Glomerular visceral epithelial cell (primary cell): Measurements from ENCODE around the gene RAP2C.

Source experiments
- DNase-seq: peaks from one replicate; pipeline ENCODE4 v3.0.0-alpha.2; 2016; ENCODE audit errors: extremely low spot score

RAP2C gene

DNA sequence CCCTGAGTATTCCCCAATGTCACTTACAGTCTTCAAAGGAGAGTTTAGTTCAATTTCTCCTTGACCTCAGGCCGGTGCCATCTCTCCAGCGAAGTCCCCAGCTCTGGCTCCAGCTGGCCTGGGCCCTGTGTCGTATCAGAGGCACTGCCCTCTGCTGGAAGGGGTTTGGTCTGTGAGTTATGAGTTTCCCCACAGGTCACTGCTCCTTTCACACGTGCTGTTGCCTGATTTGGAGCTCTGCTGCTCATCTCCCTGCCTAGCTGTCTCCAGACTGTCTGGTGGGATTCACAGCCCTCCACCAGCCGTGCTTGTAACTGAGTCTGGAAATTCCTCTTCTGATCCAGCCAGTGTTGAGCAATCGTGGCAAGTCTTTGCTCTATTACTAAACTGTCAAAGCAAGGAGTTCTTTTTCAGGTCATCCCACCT is at the start of gene RAP2C:
Gene RAP2C (minus strand): TSS at position 105 of the 426 bp plus-strand sequence. CDS start 2,179 bp downstream, outside the sequence.
- DNase-seq: peak; percentile 64

- DNase-seq: no peak
Observed at GRCh38 chrX:132267392-132267791, 48.1 kb upstream of the RAP2C start.

DNA sequence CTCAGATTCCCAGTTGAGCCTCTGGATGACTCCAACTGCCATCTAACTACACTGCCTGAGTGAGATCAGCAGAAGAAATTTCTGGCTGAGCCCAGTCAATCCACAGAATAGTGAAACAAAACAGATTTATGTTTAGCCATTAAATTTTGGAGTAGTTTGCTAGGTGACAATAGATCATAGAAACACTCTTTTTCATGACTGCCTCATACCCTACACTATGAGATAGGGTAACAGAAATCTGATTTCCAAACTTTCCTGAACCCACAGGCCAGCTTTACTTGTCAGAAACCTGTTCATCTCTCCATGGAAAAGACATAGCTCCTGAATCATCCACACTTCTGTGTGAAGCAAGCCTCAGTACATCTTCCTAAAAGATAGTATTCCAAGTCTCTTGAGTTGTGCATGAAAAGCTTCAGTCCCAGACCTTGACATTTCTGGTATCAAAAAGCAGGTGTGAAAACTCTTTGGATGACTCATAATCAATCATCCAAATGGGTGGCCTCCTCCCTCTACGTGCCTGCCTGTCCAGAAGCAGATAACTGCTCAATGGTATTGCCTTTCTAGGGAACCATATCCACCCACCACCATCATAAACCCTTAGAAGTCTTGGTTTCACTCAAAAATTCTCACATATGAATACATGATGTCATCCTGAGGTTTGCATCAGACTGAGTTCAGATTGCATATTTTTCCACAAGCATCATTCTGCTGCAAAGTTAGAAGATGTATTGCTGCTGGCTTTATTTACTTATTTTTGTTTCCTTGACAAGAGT is 47.5 kb upstream of the RAP2C start:
- DNase-seq: no peak

DNA sequence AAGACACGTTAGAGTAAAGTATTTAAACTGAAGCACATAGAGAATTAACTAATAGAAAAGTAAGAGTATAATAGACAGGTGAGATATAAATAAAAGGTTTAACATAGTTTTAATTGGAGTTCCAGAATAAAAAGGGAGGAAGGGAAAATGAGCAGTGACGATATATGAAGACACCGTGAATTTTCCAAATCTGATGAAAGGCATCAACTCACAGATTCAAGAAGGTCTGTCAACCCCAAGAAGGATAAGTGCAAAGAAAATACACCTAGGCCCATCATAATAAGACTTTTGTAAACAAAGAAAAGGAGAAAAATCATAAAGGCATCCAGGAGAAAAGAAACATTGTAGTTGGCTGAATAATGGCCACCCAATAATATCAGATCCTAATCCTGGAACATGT is 43.9 kb upstream of the RAP2C start:
- DNase-seq: no peak

DNA sequence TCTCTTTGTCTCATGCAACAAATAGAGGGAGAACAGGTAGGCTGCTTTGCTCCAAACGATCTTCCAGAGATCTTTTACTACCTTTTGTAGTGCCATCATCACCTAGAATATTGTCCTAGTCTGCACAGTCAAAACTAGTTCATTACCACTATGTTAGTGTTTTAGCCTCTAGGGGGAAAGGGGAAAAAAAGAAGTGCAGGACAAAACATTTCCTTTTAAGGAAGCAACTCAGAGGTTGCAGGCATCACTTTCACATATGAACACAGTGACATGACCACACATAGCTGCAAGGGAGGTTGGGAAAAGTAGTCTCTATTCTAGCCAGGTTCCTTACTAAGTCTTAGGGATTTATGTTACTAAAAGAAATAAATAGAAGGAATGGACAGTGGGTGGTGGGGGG is 39.3 kb upstream of the RAP2C start:
- DNase-seq: no peak

- no peak for DNase-seq
Observed at GRCh38 chrX:132257116-132257515, 37.9 kb upstream of the RAP2C start.

DNA sequence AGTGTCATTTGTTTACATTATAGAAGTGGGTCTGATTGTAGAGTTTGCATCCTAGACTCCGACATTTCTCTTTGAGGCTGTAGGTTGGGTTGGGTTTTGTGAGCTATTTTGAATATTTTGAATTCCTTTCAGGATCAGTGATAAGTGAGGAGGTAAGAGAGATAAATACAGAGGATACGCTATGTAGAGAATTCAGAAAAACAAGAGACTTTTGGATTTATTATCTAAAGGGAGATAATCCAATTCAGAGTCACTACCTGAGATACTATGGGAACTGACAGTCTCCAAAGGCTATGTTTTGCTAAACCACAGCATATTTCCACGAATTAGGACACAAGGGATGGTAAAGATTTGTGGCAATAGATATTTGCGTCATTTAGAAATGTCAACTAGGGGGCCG is 16.9 kb upstream of the RAP2C start:
- no peak for DNase-seq

GRCh38 chrX:132235488-132235887 is 16.2 kb upstream of the RAP2C start:
- DNase-seq: no peak

GRCh38 chrX:132231587-132231986 is 12.3 kb upstream of the RAP2C start:
- DNase-seq: no peak

DNA sequence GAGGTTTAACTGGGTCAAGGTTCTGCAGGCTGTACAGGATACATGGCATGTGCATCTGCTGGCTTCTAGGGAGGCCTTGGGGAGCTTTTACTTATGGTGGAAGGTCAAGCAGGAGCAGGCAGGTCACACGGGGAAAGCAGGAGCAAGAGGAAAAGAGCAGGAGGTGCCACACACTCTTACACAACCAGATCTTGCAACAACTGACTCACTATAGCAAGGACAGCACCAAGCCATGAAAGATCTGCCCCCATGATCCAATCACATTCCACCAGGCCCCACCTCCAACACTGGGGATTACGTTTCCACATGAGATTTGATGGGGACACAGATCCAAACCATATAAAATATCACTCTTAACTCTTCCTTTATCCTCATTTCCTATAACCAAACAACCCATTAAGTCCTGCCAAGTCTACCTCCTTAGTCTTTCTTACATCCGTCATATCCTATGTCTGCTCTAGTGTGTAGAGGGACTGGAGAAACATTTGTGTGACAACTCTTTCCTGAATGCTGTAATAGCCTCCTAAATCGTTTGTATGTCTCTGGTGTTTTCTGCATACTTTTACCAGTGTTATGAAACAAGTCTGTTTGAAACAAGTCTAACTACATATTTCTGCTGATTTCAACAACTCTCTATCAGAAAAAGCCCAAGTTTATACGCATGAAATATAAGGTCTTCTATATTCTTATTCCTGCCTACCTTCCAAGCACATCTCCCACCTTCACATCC is 8.3 kb upstream of the RAP2C start:
- DNase-seq: no peak

- no peak for DNase-seq
Observed at GRCh38 chrX:132226169-132226568, 6.9 kb upstream of the RAP2C start.

DNA sequence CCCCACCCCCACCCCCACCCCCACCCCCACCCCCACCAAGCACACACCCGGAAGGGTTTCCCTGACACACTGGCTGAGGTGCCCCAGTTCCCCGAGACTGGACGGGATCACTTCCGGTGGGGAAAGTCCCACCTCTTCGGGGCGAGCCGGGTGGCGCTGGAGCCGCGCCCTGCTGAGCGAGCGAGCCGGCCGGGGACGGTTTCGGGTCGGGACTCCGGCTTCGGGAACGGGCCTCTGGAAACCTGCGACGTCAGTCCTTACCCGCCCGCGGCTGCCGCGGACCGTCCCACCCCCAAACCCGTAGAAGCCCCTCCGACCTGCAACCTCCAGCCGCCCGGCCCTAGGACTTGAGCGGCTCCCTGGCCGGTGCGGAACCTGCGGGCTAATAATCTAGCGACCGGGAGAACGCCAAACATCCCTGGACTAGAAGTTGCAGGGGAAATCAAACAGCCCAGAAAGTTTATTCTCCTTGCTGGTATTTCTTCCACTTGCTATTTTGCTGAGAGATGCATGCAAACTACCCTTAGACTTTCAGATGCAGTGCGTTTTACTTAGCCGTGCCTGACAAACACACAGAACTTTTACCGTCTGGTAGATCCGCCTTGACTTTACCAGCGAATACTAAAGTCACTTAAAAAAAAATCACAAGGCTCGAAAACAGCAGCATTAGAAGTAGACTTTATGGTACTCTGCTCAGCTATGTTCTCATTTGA is 991 bp downstream of the RAP2C start:
- DNase-seq: peak; percentile 80

GRCh38 chrX:132217203-132218073 is 1.8 kb downstream of the RAP2C start:
- DNase-seq: peak; percentile 79

- peak; percentile 13 for DNase-seq
Observed at GRCh38 chrX:132216806-132217202, 2.4 kb downstream of the RAP2C start.

DNA sequence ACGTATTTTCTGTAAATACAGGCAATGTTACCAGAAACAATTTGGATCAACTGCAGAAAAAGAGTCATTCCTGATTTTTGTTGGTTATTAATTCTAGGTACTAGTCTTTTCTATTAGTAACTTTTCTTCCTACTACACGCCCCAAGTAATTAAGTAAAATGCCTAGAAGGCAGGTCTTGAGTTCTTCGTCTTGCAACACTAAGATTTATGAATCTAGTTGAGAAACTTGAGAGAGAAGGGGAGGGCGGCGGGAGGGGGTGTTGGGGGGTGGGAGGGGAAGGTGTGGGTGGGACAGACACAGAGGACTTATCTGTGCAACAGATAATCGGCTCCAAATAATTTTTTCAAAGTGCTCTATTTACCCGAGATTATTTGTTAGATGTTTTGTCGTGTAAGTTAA is 3.0 kb downstream of the RAP2C start:
- DNase-seq: no peak

DNA sequence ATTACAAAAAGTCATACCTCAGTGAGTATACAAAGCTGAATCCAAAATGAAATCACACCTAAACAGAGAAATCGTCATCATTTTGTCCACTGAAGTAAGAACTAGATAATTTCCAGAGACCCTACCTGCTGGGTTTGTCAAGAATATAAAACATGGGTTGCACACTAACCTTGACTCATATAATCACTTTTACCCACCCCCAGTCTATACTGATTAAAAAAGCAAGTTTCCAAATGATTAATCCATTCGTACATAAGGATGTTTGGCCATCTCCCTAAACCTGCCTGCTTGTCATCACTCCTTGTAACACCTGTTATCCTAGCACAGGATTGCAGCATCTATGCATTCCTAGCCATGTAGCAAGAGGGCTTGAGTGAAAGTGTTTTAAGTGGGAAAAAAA is 4.7 kb downstream of the RAP2C start:
- DNase-seq: no peak

DNA sequence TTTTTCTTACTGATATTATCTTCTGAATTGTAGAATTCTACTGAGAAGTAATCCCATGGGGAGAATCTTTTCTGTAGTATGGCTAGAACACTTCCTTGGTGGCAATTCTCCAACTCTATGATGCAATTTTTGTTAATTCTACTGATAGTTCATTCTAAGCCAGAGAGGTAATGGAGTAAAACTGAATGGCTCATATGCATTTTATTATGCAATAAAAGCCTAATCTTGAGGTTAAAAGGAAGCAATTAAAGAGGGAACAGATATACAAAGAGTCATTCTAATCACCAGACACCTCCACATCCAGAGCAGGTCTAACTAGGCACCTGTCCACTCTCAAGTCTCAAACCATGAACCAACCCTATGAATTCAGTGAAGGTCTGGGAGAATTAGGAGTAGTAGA is 9.7 kb downstream of the RAP2C start:
- no peak for DNase-seq

GRCh38 chrX:132208422-132208821 is 10.8 kb downstream of the RAP2C start:
- DNase-seq: no peak

DNA sequence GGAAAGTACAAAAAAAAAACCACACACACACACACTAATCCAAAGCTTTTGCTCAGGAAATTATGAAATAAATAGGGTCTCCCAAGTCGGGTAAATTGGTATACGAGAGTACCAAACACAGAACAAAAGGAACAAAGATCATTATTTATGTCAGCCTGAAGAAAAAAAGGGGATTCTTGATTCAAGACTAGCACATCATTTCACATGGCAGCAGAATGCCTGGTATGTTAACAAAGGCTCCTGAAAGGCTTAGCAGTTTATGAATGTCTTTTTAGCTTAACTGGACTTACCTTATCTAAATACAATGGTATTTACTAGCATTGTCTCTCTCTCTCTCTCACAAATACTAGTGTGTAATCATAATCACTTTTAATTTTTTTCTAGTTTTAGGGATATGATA is 11.3 kb downstream of the RAP2C start:
- no peak for DNase-seq

DNA sequence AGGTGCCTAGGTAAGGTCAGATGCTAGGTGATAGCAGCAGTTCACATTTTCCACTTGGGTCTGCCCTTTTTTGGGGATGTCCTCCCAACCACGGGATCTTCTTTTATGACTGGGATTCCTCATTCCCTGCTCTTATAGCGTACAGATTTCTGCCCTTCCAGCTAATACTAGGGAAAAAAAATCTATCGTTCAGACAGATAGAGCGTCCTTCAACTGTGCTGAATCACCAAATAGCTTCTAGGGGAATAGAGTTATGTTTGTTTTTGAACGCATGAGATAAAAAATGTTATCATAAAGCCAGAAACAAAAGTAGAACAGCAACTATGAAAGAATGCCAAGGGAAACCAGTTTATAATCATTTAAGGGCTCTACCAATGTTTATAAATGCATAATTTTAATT is 13.0 kb downstream of the RAP2C start:
- DNase-seq: no peak

DNA sequence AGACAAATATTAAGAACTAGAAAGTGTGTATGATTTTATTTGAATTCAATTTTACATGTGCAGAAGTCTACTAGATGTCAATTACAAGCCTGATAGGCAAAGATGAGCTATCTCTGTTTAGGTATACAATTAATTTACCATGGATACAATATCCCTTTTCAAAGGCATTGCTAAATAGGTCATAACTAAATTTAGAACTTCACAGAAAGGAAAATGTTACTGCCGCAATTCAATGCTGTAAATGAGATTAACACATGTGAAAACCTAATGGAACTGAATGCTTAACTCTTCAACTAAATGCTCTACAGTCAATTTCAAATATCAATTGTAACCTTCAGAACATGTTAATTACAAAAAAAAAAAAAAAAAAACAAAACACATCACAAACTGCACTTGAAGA is 14.6 kb downstream of the RAP2C start:
- DNase-seq: no peak

- no peak for DNase-seq
Observed at GRCh38 chrX:132200976-132201375, 18.3 kb downstream of the RAP2C start.
